ENCODE measurements around the gene EIF3B.
A peak's percentile ranks its signal among the peaks of the same experiment; 100 is the strongest.
"Not testable (repeated sequence)": the region's sequence is repeated elsewhere in the genome, so short reads cannot be mapped to it uniquely, and the experiment has no call there.

The EIF3B gene

GRCh38 chr7:2354186-2354938 is at the start of gene EIF3B:
Gene EIF3B (plus strand): TSS chr7:2354827. CDS start chr7:2354922, 95 bp downstream.
- peak; percentile 80 for DNase-seq (ENCODE audit: low read depth)

GRCh38 chr7:2305258-2305657 is 49.4 kb upstream of the EIF3B start:
- not testable (repeated sequence) for DNase-seq (ENCODE audit: low read depth)

GRCh38 chr7:2306688-2307087 is 47.9 kb upstream of the EIF3B start:
- no peak for DNase-seq (ENCODE audit: low read depth)

- no peak for DNase-seq (ENCODE audit: low read depth)
These were observed 46.9 kb upstream of the EIF3B start for GRCh38 chr7:2307690-2308107.

GRCh38 chr7:2309889-2310331 is 44.7 kb upstream of the EIF3B start:
- no peak for DNase-seq (ENCODE audit: low read depth)

GRCh38 chr7:2312267-2312929 is 42.2 kb upstream of the EIF3B start:
- no peak for DNase-seq (ENCODE audit: low read depth)

DNA sequence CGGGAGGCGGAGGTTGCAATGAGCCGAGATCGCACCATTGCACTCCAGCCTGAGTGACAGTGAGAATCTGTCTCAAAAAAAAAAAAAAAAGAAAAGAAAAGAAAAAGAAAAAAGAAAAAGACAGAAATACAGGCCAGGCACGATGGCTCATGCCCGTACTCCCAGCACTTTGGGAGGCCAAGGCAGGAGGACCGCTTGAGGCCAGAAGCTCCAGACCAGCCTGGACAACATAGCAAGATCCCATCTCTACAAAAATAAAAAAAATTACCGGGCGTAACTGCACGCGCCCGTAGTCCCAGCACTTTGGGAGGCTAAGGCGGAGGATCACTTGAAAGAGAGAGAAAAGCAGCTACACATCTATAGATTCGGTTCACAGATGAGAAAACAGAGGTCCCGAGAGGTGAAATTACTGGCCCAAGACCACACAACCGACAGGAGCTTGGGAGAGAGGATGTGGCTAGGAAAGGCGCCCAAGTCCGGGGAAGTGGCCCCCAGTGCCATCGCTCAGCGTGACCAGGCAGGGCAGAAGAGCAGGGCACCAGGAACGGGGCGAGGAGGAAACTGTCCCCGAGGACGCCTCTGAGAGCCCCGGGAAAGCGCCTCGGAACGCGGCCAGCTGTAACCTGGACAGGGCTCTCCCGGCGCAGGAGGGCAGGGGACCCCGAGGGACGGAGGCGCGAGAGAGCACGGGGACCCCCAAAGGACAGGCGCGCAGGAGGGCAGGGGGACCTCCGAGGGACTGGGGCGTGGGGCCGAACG is 41.0 kb upstream of the EIF3B start:
- DNase-seq (ENCODE audit: low read depth): no peak

DNA sequence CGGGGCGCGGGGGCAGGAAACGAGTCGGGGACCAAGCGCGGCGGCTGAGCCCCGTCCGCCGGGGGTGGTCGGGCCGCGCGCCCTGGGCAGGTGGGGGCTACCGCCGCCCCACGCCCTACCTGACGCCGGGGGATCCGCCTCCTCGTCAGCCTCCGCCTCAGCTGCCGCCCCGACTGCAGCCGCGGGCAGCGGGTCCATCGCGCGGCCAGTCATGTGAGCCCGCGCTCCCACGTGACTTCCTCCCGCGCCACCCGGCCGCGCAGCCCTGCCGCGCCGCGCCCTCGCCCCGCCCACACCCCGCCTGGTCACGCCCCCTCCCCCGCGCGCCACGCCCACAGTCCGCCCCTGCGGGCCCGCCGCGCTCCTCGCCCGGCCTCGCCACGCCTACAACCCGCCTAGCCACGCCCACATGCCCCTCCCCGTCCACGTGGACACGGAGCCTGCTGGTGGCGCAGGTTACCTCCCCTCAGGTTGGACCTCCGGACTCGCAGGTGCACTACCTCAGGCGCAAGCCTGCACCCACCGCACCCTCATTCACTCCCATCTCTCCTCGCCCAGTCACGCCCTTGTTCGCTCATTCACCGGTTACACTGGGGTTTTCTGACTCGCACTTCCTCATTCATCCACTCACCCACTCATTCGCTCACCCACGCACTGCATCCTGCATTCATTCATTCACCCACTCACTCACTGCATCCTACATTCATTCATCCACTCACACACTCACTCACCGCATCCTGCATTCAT is 40.2 kb upstream of the EIF3B start, which contains the start of gene SNX8:
Gene SNX8 (minus strand): TSS at position 233 of the 747 bp plus-strand sequence. CDS start 20 bp downstream, at position 213.
- DNase-seq (ENCODE audit: low read depth): peak; percentile 93

- DNase-seq (ENCODE audit: low read depth): not testable (repeated sequence)
These were observed 39.6 kb upstream of the EIF3B start for GRCh38 chr7:2314956-2315530.

DNA sequence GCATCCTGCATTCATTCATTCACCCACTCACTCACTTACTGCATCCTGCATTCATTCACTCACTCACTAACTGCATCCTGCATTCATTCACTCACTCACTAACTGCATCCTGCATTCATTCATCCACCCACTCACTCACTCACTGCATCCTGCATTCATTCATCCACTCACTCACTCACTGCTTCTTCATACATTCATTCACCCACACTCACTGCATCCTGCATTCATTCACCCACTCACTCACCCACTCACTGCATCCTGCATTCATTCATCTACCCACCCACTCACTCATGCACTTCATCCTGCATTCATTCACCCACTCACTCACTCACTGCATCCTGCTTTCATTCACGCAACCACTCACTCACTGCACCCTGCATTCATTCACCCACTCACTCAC is 38.8 kb upstream of the EIF3B start:
- DNase-seq (ENCODE audit: low read depth): no peak

- DNase-seq (ENCODE audit: low read depth): no peak
These were observed 38.0 kb upstream of the EIF3B start for GRCh38 chr7:2316578-2316977.

DNA sequence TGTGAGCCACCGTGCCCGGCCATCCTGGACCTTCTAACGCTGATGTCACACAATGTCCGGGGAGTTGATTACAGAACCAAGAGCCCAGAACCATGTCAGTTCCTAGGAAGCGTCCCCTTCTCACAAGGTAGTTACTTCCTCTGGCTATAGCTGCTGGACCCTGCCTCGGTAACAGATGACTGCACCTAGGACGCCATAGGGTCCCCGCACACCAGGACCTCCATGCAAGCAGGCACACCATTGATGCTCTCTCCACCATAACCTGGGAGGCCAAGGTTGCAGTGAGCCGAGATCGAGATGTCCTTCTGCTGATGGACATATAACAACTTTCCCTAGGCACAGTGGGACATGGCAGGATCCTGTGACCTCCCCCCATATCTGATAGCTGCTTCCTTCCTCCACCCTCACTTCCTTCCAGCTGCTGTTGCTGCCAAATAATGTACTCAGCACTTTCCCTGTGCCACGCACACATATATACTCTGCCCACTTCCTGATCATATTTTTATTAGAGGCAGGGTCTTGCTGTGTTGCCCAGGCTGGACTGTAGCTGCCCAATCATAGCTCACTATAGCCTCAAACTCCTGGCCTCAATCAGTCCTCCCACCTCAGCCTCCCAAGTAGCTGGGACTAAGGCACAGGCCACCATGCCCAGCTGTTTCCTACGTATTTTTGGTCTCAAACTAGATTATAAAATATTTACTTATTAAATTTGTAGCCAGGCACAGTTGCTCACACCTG is 36.9 kb upstream of the EIF3B start:
- DNase-seq (ENCODE audit: low read depth): no peak

DNA sequence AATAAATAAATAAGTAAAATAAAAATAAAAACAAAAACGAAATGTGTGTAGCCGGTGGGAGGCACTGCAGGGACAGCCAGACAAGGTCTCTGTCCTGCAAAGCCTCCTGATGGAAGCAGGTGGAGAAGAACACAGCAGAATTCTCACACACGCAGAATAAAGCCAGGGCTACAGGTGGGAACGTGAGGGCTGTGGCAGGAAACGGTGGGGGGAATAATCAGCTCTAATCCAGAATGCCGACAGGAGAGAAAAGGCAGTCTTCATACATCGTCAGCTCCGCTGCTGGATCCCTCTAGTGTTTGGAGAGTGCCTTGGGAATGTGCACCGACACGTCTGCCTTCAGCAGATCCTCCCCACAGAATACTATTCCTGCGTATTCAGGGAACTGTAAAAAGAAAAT is 33.6 kb upstream of the EIF3B start:
- no peak for DNase-seq (ENCODE audit: low read depth)

DNA sequence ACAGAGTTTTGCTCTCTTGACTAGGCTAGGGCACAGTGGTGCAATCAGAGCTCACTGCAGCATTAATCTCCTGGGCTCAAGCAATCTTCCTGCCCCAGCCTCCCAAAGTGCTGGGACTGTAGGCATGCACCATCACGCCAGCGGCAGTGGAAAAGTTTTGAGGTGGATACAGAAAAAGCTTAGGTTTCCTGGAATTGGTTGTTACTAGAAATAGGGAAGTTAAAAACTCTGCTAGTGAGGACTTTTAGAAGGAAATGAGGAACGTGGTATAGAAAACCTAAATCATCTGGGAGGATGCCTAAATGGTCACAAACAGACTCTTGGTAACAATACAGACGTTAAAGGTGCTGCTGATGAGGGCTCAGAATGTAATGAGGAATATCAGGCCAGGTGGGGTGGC is 29.5 kb upstream of the EIF3B start:
- no peak for DNase-seq (ENCODE audit: low read depth)

- no peak for DNase-seq (ENCODE audit: low read depth)
These were observed 27.7 kb upstream of the EIF3B start for GRCh38 chr7:2326951-2327350.

DNA sequence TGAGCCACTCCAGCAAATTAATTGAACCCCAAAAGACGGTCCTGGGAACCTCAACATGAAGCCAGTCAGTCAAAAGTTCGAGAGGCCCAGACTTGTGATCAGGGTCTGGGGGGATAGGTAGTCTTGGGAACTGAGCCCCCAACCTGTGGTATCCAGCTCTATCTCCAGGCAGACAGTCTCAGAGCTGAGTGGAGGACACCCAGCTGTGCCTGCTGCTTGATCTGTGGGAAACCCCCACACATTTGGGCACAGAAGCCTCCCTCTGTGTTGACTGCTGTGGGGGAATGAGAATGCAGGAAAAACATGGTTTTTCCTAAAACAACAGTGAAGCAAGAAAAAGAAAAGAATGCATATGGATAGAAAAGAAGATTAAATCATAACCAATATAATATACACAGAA is 24.1 kb upstream of the EIF3B start:
- DNase-seq (ENCODE audit: low read depth): no peak

GRCh38 chr7:2331707-2332106 is 22.9 kb upstream of the EIF3B start:
- no peak for DNase-seq (ENCODE audit: low read depth)

DNA sequence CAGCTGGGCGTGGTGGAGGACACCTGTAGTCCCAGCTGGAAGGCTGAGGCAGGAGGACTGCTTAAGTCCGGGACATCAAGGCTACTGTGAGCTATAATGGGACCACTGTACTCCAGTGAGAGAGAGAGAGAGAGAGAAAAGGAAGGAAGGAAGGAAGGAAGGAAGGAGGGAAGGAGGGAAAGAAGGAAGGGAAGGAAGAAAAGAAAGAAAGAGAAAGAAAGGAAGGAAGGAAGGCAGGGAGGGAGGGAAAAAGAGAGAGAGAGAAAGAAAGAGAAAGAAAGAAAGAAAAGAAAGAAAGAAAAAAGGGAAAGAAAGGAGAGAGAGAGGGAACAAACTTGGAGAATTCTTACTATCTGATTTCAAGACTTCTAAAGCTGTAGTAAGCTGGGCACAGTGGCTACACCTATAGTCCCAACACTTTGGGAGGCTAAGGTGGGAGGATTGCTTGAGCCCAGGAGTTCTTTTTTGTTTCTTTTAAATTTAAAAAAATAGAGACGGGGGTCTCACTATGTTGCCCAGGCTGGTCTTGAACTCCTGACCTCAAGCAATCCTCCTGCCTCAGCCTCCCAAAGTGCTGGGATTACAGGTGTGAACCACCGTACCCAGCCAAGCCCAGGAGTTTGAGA is 21.9 kb upstream of the EIF3B start:
- DNase-seq (ENCODE audit: low read depth): not testable (repeated sequence)

GRCh38 chr7:2336626-2337299 is 17.9 kb upstream of the EIF3B start:
- DNase-seq (ENCODE audit: low read depth): no peak

Measured in activated T-helper 1 cell treated with Interleukin-2 at 50 U/mL for 16 hours (primary cell).